Panc1 (cell line): ENCODE measurements around the gene LTBP2. TPM values are rescaled to one million over a fixed set of nuclear protein-coding genes. Genes with fewer than 3 reads are reported as not detected.

Experiments
- ATAC-seq: fragments of 200-7000 bp; cut with Tn5 transposase; 2 replicates; pipeline ENCODE4 v1.9.1; 2020; ENCODE audit warnings: mild to moderate bottlenecking, moderate library complexity
- BruUV-seq: library from RNA; stranded (reverse); fragments of 400-500 nt; replicated peaks from 2 replicates; lab custom pipeline; 2021; lab: Mats Ljungman, UMichigan
- CTCF ChIA-PET: fragments of 300-600 bp; sonication (Branson Sonifier 250); formaldehyde crosslinking; loops from one replicate; lab custom pipeline; 2022; ENCODE audit warnings: antibody characterized with exemption; lab: Charles Lee
- POLR2A ChIA-PET: fragments of 300-600 bp; sonication (Branson Sonifier 250); formaldehyde crosslinking; loops from one replicate; lab custom pipeline; 2022; ENCODE audit warnings: antibody characterized with exemption; lab: Charles Lee
- DNase-seq: peaks from one replicate; pipeline ENCODE4 v3.0.0-alpha.2; 2010; ENCODE audit warnings: low read depth, low spot score
- H3K27ac ChIP-seq: 2 replicates; pipeline ENCODE4 v1.5.1; 2011; ENCODE audit warnings: mild to moderate bottlenecking, low read length, inconsistent platforms
- H3K27me3 ChIP-seq: fragments of 200-500 bp; sonication (Bioruptor generic); 2 replicates; pipeline ENCODE4 v1.6.0; 2014; ENCODE audit warnings: low read length, inconsistent platforms; ENCODE audit not compliant: control insufficient read depth, insufficient read depth
- H3K36me3 ChIP-seq: fragments of 200-500 bp; sonication (Bioruptor generic); 2 replicates; pipeline ENCODE4 v1.5.1; 2014; ENCODE audit warnings: inconsistent platforms, mild to moderate bottlenecking, low read length, moderate library complexity; ENCODE audit not compliant: control insufficient read depth, insufficient read depth
- H3K4me1 ChIP-seq: 2 replicates; pipeline ENCODE4 v1.5.1; 2011; ENCODE audit warnings: inconsistent platforms, mild to moderate bottlenecking, low read length, moderate library complexity; ENCODE audit not compliant: control insufficient read depth, insufficient read depth
- H3K4me3 ChIP-seq, 2 experiments: 2 replicates each; pipeline ENCODE4 v1.5.1; 2011 to 2012; ENCODE audit warnings: low read depth in 2 of 2, low read length in 2 of 2, mild to moderate bottlenecking in 2 of 2, inconsistent platforms in 1 of 2, moderate library complexity in 1 of 2
- H3K9me3 ChIP-seq: fragments of 200-500 bp; sonication (Bioruptor generic); 2 replicates; pipeline ENCODE4 v1.5.1; 2014; ENCODE audit warnings: low read depth, mild to moderate bottlenecking, inconsistent platforms, low read length, moderate library complexity; ENCODE audit not compliant: control insufficient read depth, insufficient read depth
- CTCF ChIP-seq: fragments of 450-650 bp; IDR thresholded peaks from 2 replicates; pipeline ENCODE4 v1.5.1; 2017; ENCODE audit warnings: mild to moderate bottlenecking
- POLR2AphosphoS5 ChIP-seq: IDR thresholded peaks from 2 replicates; pipeline ENCODE4 v1.6.1; 2012; ENCODE audit warnings: mild to moderate bottlenecking, low read depth, low read length, moderate library complexity
- REST ChIP-seq, 2 experiments: IDR thresholded peaks; 2 replicates each; pipeline ENCODE4 v1.6.1; 2011 to 2012; ENCODE audit warnings: low read depth in 2 of 2, control low read depth in 1 of 2, low read length in 1 of 2, mild to moderate bottlenecking in 1 of 2, moderate library complexity in 1 of 2; ENCODE audit not compliant: insufficient read depth in 1 of 2
- SIN3A ChIP-seq: IDR thresholded peaks from 2 replicates; pipeline ENCODE4 v1.6.1; 2012; ENCODE audit warnings: low read depth, mild to moderate bottlenecking, low read length, moderate library complexity, borderline replicate concordance; ENCODE audit not compliant: insufficient read depth
- TCF7L2 ChIP-seq: IDR thresholded peaks from 2 replicates; pipeline ENCODE4 v1.6.1; 2011; ENCODE audit warnings: mild to moderate bottlenecking, low read depth, low read length, inconsistent platforms
- in situ Hi-C: cut with HindIII; loops from 2 replicates; pipeline ENCODE4 v1.10.0; 2016; ENCODE audit warnings: low sequenced_read_pairs, low pct_unique_long_range_greater_than_20kb
- intact Hi-C: fragments of 100-400 bp; cut with micrococcal nuclease; formaldehyde crosslinking; loops from one replicate; pipeline ENCODE4 v1.10.0; 2022; ENCODE audit not compliant: unreplicated experiment
- total RNA-seq: library from RNA; stranded (reverse); gene quantifications from one replicate; pipeline ENCODE4 v1.2.1, GENCODE V29; 2021; ENCODE audit not compliant: unreplicated experiment

Gene LTBP2
- total RNA-seq, 1 experiment from 2014 or later = 69.8 TPM

- no TSS peak for BruUV-seq
- TF ChIP-seq CTCF (no peak), REST (IDR thresholded peaks at IDR 0.05; ENCODE audit: insufficient read depth in 1 of 2, low read depth in 2 of 2, low read length in 1 of 2) (no peak), POLR2AphosphoS5 (no peak), SIN3A (no peak), TCF7L2 (no peak)
- in situ Hi-C loops (no loop called here), intact Hi-C loops (no loop called here)
- ATAC-seq (no peak), DNase-seq (no peak)
- Histone ChIP-seq H3K36me3 (no peaks in the 10 kb centered on the region), H3K9me3 (no peaks in the 10 kb centered on the region), H3K4me3 (no peak overlapping the region), H3K27ac (no peak overlapping the region), H3K4me1 (peaks cover 11% of the 10 kb centered on the region), H3K27me3 (no peaks in the 10 kb centered on the region)
- ChIA-PET CTCF (no interaction called here), POLR2A (no interaction called here)
These were observed 7.1 kb downstream of the LTBP2 start for GRCh38 chr14:74604911-74605310.

- intact Hi-C loops = no loop called here
- ATAC-seq (no peak), DNase-seq (no peak)
- CTCF ChIA-PET = no interaction called here
- Histone ChIP-seq H3K9me3 (no peaks in the 10 kb centered on the region), H3K4me3 (no peak overlapping the region), H3K27ac (no peak overlapping the region), H3K36me3 (no peaks in the 10 kb centered on the region), H3K4me1 (peaks cover 3% of the 10 kb centered on the region), H3K27me3 (no peaks in the 10 kb centered on the region)
- BruUV-seq = no TSS peak
- POLR2A ChIA-PET = no interaction called here
- no peak for TF ChIP-seq CTCF
- TF ChIP-seq TCF7L2 = no peak
- TF ChIP-seq SIN3A = no peak
- TF ChIP-seq REST (IDR thresholded peaks at IDR 0.05; ENCODE audit: insufficient read depth in 1 of 2, low read depth in 2 of 2, low read length in 1 of 2) = no peak
- TF ChIP-seq POLR2AphosphoS5 = no peak
- in situ Hi-C loops = no loop called here
These were observed 7.9 kb downstream of the LTBP2 start for GRCh38 chr14:74604157-74604556.
